SH-SY5Y (cell line): ENCODE results near the gene GPATCH4.

Experiments
- GATA2 ChIP-seq: IDR thresholded peaks from 2 replicates; pipeline ENCODE4 v1.6.1; 2011; ENCODE audit warnings: mild to moderate bottlenecking, low read depth, low read length
- GATA3 ChIP-seq: IDR thresholded peaks from 2 replicates; pipeline ENCODE4 v1.6.1; 2011; ENCODE audit warnings: low read depth, mild to moderate bottlenecking, low read length, moderate library complexity

Gene GPATCH4

DNA sequence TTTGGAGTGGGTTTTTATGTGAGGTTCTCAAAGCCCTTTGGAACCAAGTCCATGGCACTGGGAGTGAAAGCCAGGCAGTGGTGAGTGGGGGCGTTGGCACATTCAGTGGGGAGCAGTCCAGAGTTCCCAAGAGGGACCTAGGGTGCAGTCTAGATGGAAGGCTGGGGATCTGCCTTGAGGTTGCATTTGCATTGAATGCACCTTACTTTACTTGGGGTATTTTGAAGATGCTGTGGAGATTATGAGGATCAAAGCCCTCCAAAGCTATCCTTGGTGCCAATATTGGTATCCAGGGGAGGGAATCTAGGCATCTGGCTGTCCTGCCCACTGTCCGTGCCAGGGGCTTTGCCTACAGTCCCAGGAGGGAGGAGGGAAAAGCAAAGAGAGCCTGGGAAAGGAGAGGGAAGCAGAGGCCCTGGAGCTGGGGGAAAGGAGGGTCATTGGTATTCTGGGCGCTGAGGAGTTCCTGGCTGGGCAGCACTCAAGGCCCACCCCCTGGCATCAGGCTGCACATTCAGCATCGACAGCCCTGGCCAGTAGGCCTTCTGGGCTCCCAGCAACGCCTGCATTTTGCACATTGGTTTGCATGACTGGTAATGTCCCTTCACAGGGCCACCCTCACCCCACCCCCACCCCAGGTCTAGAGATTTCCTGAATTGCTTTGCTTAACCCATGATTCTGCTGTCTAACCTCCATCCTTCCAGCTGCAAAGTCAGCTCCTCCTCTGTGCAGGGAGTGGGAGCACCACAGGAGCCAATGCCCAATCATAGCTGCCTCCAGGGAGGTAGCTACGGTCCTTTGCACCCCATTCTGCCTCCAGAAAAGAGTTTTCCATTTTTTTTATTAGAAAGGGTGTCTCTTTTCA lies 39.8 kb upstream of the GPATCH4 start:
- TF ChIP-seq GATA2 (no peak), GATA3 (no peak)

DNA sequence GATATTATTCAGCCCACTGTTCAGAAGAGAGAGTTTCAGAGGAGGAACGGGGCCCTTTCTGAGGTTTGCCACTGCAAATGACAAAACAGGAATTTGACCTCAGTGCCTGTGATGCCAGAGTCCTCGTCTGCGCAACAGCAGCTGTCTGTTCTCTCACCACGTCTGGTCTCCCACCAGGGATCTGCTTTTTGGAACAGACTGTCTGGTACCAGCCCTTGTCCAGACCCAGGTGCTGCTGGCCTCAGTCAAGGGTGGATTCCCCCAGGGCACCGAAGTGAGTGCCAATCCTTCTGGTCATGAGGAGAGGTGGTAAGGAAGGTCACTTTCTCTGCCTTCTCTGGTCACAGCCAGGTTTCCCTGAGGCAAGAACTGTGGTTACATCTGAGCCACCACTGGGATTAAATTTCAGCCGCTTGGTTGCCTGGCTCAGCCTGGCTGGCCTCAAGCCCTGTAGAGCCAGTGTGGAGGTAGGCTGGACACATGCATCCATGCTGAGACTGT lies 38.4 kb upstream of the GPATCH4 start:
- no peak for TF ChIP-seq GATA3
- TF ChIP-seq GATA2 = no peak

DNA sequence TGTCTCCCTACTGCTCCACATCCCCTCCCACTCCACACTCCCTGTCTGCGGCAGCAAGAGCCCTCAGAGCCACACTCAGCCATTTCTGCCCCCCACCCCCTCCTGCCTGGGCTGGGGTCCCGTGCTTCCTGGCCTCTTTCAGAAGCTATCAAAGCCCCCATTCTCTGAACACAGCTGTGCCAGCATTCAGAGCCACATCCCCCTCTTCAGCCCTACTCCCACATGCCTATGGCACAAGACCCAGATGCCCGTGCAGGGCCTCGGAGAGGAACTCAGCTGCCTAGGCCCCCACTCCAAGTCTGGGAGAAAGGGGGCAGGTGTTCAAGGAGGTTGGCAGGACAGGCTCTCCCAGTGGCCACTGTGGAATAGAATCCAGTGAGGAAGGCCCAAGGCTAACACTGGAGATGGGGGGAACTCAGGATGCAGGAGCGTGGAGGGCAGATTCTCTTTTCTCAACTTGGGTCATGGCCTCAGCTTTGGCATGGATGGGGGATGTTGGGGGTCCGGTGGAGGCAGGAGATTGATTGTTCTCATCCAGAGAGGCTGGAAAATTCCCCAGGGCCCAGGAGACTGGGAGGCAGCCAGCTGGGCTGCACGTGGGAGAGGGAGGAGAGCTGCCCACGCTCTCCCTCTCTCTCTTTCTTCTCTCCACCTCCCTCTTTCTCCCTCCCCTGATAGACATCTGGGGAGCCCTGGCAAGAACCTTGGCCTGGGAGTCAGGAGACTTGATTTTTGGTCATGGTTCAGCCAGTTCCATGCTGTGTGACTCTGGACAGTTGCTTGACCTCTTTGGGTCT lies 37.1 kb upstream of the GPATCH4 start:
- TF ChIP-seq GATA2 (no peak), GATA3 (no peak)

DNA sequence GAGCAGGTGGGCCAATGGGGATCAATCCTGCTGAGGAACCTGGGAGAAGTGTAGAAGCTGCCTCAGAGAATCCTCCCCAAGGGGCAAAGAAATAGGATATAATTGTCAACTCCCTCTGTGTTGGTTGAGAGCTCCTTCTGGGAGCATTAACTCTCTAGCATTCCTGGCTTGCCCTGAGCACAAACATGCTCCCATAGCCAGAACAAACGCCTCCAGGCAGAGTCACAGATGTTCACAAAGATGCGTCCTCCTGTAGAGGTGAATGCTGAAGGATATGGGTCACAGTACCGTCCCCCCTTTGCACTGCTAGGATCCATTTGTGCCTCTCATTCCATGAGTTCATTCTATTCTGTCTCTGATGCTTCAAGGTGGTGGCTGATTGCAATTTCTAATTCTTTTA lies 31.1 kb upstream of the GPATCH4 start:
- no peak for TF ChIP-seq GATA3
- TF ChIP-seq GATA2 = no peak

DNA sequence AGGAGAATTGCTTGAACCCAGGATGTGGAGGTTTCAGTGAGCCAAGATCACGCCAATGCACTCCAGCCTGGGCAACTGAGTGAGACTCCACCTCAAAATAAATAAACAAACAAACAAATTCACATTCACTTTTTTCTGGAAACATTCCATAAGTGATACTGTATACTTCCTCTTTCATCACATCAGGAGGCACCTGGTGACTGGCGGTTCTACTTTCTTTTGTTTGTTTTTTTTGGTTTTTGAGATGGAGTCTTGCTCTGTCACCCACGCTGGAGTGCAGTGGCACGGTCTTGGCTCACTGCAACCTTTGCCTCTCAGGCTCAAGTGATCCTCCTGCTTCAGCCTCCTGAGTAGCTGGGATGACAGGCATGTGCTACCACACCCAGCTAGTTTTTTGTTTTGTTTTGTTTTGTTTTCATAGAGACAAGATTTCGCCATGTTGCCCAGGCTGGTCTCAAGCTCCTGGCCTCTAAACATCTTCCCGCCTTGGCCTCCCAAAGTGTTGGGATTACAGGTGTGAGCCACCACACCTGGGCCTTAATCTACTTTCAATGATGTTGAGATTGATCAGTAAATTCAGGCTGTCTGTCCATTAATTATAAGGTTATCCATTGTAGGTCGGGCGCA lies 28.7 kb upstream of the GPATCH4 start:
- no peak for TF ChIP-seq GATA2
- TF ChIP-seq GATA3 = no peak

DNA sequence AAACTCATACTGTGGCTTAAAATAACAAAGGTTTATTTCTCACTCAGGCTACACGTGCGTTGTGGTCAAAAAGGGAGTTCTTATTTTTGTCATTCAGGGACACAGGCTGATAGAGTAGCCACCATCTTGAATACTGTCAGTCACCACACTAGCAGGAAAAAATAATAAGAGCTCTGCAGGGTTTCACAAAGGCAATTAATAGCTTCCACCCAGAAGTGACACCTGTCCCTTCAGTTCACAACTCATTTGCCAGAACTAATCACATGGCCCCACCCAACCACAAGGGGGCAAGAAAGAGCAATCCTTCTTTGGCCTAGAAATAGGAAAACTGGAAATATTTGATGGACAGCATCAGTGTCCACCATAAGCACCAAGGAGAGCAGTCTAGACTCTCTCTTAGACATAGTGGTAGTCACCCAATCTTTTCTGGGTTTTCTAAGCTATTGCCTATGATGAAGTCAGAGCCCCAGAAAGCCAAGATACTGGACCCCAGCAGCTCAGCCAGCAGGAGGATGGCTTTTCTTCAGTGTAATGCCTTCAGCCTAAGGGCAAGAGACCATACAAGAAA lies 26.1 kb upstream of the GPATCH4 start:
- TF ChIP-seq GATA3 (no peak), GATA2 (no peak)

DNA sequence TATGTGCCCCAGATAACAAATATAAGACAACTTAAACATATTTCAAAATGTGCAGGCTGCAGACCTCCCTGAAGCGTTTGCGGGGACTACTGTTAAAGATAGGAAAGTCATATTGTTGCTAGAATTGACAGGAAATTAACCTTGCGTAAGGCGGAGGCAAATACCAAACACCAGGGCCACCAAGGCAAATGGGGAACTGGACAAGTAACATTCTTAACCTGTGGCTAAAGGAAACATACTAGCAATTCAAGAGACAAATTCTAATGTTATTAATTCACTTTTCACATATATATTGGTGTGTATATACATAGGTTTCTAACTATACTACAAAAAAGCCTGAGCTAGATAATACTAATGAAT lies 24.8 kb upstream of the GPATCH4 start:
- TF ChIP-seq GATA3 = no peak
- TF ChIP-seq GATA2 = no peak

DNA sequence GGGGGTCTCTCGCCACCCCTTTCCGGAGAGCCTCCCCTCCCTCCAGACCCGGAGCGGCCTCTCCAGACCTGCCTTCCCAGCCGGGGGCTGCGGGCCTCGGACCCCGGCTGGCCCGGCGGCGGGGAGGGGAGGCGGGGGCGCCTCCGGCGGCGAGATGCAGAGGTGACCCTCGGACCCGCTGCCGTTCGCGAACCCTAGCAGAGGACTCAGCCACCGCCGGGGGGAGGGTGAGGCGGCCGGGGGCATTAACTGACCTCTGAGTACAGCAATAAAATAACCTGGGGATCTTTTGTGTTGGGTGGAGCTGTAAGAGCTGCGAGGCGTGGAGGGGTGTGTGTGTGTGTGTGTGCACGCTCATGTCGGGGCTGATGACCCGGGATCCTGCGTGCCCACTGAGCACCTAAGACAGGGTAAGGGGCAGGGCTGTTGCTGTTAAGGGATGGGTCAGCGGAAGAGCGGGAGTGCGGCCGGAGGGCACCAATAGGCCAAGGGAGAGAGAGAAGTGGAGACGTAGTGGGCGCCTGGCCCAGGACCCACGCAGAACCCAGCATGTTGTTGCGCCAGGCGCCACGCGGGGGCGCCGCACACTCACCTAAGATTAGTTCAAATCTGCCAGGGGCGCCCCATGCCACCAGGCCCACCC lies 24.3 kb upstream of the GPATCH4 start:
- TF ChIP-seq GATA3 (no peak), GATA2 (no peak)

DNA sequence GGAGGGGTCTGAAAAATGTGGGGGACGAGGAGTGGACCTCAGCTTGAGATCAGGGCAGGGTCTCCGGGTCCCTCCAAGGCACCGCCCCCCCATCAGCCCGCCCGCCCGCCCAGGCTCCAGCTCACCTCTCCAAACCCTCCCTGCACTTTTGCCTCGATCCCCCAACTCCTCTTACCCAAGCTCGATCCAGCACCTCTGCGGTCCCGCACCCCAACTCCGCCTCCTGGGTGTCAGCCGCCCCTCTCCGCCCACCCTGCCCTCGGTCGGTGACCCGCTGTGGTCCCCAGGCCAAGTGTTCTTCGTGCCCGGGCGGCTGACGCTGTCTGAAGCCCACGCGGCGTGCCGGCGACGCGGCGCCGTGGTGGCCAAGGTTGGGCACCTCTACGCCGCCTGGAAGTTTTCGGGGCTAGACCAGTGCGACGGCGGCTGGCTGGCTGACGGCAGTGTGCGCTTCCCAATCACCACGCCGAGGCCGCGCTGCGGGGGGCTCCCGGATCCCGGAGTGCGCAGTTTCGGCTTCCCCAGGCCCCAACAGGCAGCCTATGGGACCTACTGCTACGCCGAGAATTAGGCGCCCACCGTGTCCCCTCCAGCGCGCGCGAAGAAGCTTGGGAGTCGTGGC lies 23.6 kb upstream of the GPATCH4 start:
- TF ChIP-seq GATA2 = no peak
- no peak for TF ChIP-seq GATA3

DNA sequence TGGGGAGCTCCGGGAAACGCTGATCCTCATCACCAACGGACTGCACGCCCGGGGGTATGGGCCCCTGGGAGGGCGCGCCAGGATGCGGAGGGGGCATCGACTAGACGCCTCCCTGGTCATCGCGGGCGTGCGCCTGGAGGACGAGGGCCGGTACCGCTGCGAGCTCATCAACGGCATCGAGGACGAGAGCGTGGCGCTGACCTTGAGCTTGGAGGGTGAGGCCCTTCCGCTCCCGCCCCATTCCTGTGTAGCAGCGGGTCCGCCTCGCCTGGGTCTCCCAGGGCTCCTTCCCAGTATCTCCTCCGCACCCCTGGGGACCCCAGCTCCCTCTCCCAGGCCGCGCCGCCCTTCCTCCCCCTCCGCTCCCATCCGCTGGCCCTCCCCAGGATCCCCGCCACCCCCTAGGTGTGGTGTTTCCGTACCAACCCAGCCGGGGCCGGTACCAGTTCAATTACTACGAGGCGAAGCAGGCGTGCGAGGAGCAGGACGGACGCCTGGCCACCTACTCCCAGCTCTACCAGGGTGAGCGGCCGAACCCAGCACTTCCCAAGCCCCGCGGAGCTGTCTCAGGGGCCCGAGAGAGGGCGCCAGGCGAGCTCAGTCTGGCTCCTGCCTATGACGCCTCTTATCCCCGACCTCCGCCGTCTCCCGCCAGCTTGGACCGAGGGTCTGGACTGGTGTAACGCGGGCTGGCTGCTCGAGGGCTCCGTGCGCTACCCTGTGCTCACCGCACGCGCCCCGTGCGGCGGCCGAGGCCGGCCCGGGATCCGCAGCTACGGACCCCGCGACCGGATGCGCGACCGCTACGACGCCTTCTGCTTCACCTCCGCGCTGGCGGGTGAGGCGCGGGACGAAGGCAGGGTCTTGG lies 22.9 kb upstream of the GPATCH4 start:
- TF ChIP-seq GATA2 (no peak), GATA3 (no peak)

DNA sequence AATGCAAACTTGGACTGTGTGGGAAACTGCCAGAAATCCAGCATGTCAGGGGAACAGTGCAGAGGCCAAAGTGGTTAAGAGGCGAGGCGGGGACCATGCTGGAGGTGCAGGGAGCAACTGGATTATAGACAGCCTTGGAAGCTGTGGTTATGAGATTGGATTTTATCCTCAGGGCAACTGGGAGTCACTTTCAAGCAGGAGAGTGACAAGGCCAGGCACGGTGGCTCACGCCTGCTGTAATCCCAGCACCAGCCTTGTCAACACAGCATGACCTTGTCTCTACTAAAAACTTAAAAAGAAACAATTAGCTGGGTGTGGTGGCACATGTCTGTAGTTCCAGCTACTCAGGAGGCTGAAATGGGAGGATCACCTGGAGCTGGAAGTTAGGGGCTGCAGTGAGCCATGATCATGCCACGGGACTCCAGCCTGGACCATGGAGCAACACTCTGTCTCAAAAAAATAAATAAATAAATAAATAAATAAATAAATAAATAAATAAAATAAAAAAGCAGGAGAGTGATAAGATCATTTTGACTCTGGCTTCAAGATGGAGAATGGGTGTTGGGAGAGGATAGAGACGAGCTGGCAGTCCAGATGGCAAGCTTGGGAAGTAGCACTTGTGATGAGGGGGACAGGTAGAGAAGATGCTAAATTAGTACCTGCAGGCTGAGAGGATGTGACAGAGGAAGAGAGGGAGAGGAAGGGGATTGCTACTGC lies 21.5 kb upstream of the GPATCH4 start:
- TF ChIP-seq GATA3 (no peak), GATA2 (no peak)

DNA sequence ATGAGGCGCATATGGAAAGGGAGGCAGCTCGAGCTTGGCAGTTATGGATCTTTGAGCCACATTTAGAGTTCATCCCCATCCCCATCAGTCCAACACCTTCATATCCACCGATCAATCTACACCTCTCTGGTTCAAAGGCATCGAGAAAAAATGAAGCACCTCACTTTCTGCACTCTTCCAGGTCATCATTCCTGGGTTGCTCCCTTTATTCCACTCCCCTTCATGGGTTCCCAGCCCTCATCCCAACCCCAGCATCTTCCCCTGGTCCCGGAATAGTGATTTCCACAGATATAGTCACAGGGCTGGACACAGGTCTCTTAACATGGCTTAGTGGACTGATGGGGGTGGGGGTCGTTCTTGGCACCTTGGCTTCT lies 18.3 kb upstream of the GPATCH4 start:
- TF ChIP-seq GATA2 (no peak), GATA3 (no peak)
